Nephron (organoid): Measurements from ENCODE around the gene AFG1L.
"Not testable (repeated sequence)": the region's sequence is repeated elsewhere in the genome, so short reads cannot be mapped to it uniquely, and the experiment has no call there.

Experiments used
- H3K27ac Mint-ChIP-seq, 3 experiments: 2 replicates each; pipeline ENCODE4 v1.8.0; 2020; ENCODE audit warnings: mixed read lengths in 3 of 3, mild to moderate bottlenecking in 2 of 3, moderate library complexity in 1 of 3
- H3K27me3 Mint-ChIP-seq: 2 replicates; pipeline ENCODE4 v1.8.0; 2021; ENCODE audit warnings: low read depth, mild to moderate bottlenecking, moderate library complexity, mixed read lengths
- H3K36me3 Mint-ChIP-seq: 2 replicates; pipeline ENCODE4 v1.8.0; 2020; ENCODE audit warnings: low read depth, mixed read lengths
- H3K4me1 Mint-ChIP-seq: 2 replicates; pipeline ENCODE4 v1.8.0; 2020; ENCODE audit warnings: mixed read lengths
- H3K4me3 Mint-ChIP-seq, 3 experiments: 2 replicates each; pipeline ENCODE4 v1.8.0; 2020; ENCODE audit warnings: mild to moderate bottlenecking in 3 of 3, mixed read lengths in 3 of 3, moderate library complexity in 2 of 3
- H3K9me3 Mint-ChIP-seq: 2 replicates; pipeline ENCODE4 v1.8.0; 2020; ENCODE audit warnings: mixed read lengths
- TF ChIP-seq, protein P1 (sequence below), 3 experiments: fragments of 200-600 bp; sonication (generic); IDR thresholded peaks; one replicate each; pipeline ENCODE4 v1.5.0; 2021; ENCODE audit warnings: antibody characterized with exemption in 3 of 3; ENCODE audit not compliant: unreplicated experiment in 3 of 3

The AFG1L gene

GRCh38 chr6:108294297-108294726 lies 542 bp upstream of the AFG1L start:
- Mint-ChIP-seq H3K4me3 (peak overlapping the region; percentile 95 to 99 (median 98)), H3K4me1 (peaks cover 6% of the 10 kb centered on the region), H3K27me3 (no peaks in the 10 kb centered on the region), H3K9me3 (no peaks in the 10 kb centered on the region), H3K36me3 (no peaks in the 10 kb centered on the region), H3K27ac (peak overlapping the region; percentile 96 to 99 (median 97))
- TF ChIP-seq, protein P1, sequence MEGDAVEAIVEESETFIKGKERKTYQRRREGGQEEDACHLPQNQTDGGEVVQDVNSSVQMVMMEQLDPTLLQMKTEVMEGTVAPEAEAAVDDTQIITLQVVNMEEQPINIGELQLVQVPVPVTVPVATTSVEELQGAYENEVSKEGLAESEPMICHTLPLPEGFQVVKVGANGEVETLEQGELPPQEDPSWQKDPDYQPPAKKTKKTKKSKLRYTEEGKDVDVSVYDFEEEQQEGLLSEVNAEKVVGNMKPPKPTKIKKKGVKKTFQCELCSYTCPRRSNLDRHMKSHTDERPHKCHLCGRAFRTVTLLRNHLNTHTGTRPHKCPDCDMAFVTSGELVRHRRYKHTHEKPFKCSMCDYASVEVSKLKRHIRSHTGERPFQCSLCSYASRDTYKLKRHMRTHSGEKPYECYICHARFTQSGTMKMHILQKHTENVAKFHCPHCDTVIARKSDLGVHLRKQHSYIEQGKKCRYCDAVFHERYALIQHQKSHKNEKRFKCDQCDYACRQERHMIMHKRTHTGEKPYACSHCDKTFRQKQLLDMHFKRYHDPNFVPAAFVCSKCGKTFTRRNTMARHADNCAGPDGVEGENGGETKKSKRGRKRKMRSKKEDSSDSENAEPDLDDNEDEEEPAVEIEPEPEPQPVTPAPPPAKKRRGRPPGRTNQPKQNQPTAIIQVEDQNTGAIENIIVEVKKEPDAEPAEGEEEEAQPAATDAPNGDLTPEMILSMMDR (IDR thresholded peaks at IDR 0.05; ENCODE audit: unreplicated experiment in 3 of 3): no peak

GRCh38 chr6:108295676-108296075 lies 822 bp downstream of the AFG1L start:
- TF ChIP-seq, protein P1 (IDR thresholded peaks at IDR 0.05; ENCODE audit: unreplicated experiment in 3 of 3): no peak
- Mint-ChIP-seq H3K36me3 (no peaks in the 10 kb centered on the region), H3K27ac (peak overlapping the region; percentile 96 to 99 (median 97)), H3K4me1 (peaks cover 6% of the 10 kb centered on the region), H3K27me3 (no peaks in the 10 kb centered on the region), H3K9me3 (no peaks in the 10 kb centered on the region), H3K4me3 (peak overlapping the region; percentile 95 to 99 (median 98))

DNA sequence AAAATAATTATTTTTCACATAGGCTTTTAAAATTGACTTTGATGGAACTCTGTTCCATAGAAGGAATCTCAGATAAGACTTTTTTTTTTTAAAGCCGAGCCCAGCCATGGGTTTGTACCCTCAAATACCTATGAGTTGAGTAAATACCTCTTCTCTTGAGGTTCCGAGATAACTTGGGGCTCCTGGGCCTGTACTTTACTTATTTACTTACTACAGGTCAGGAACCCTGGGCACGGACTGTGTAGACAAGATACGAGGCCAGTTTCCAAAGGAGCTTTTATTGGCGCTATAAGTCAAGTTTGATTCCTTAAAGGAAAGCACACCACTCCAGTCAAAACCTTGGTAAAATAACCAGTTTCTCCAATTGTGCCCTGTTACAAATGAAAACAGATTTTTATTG lies 7.5 kb downstream of the AFG1L start:
- no peaks in the 10 kb centered on the region for H3K4me1 Mint-ChIP-seq
- peaks cover 3% of the 10 kb centered on the region for H3K27me3 Mint-ChIP-seq
- peaks cover 8% of the 10 kb centered on the region for H3K36me3 Mint-ChIP-seq

DNA sequence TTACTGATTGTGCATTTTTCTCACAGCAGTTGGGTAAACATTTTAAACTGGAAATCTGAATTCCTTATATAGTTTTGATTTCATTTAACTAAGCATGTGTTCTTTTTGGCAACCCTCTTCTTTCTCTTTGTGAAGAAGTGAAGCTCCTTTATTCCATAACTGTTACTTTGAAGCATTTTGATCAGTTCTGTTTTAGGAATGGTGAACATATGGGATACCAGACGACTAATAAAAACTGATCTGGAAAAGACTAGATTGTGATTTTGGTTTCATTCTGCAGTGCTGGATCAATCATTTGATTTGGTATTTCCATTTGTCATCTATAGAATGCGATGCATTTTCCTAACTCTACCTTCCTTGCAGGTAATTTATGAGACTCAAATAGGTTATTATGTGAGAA lies 9.8 kb downstream of the AFG1L start:
- Mint-ChIP-seq H3K27ac (no peak overlapping the region), H3K9me3 (peaks cover 3% of the 10 kb centered on the region), H3K4me3 (no peak overlapping the region), H3K36me3 (peaks cover 8% of the 10 kb centered on the region), H3K27me3 (peaks cover 3% of the 10 kb centered on the region), H3K4me1 (no peaks in the 10 kb centered on the region)
- TF ChIP-seq, protein P1 (IDR thresholded peaks at IDR 0.05; ENCODE audit: unreplicated experiment in 3 of 3): no peak

More for the DNA sequence above, 7.5 kb downstream of the AFG1L start:
- Mint-ChIP-seq H3K9me3 (peaks cover 3% of the 10 kb centered on the region), H3K4me3 (no peak overlapping the region), H3K27ac (no peak overlapping the region)
- TF ChIP-seq, protein P1 (IDR thresholded peaks at IDR 0.05; ENCODE audit: unreplicated experiment in 3 of 3): no peak

- not testable (repeated sequence) for H3K4me1 Mint-ChIP-seq, H3K36me3 Mint-ChIP-seq, H3K9me3 Mint-ChIP-seq
Observed at GRCh38 chr6:108308641-108309040, 13.8 kb downstream of the AFG1L start.

GRCh38 chr6:108309844-108310243 lies 15.0 kb downstream of the AFG1L start:
- H3K27me3 Mint-ChIP-seq: peaks cover 3% of the 10 kb centered on the region
- peaks cover 4% of the 10 kb centered on the region for H3K4me1 Mint-ChIP-seq
- no peak overlapping the region for H3K27ac Mint-ChIP-seq
- no peaks in the 10 kb centered on the region for H3K36me3 Mint-ChIP-seq
- H3K4me3 Mint-ChIP-seq: no peak overlapping the region
- H3K9me3 Mint-ChIP-seq: no peaks in the 10 kb centered on the region
- TF ChIP-seq, protein P1 (IDR thresholded peaks at IDR 0.05; ENCODE audit: unreplicated experiment in 3 of 3): no peak

More at GRCh38 chr6:108308641-108309040, 13.8 kb downstream of the AFG1L start:
- not testable (repeated sequence) for H3K27me3 Mint-ChIP-seq, H3K4me3 Mint-ChIP-seq, H3K27ac Mint-ChIP-seq
